ENCODE measurements around the gene SLC30A3. TPM values are rescaled to one million over a fixed set of nuclear protein-coding genes. Genes with fewer than 3 reads are reported as not detected.
"Not testable (repeated sequence)": the region's sequence is repeated elsewhere in the genome, so short reads cannot be mapped to it uniquely, and the experiment has no call there.

The SLC30A3 gene
- total RNA-seq, 1 donor from 2014 or later = 2.1 TPM

DNA sequence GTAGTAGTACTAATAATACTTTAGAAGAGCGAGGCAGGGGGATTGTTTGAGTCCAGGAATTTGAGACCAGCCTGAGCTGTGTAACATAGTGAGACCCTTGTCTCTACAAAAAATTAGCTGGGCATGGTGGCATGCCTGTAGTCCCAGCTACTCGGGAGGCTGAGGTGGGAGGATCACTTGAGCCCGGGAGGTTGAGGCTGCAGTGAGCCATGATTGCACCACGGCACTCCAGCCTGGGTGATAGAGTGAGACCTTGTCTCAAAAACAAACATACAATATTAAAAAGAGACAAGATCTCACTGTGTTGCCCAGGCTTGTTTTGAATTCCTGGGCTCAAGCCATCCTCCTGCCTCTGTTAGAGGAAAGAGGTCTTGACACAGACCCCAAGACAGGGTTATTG is 37.8 kb upstream of the SLC30A3 start:
- H3K27me3 Mint-ChIP-seq (ENCODE audit: insufficient read depth); H3K9me3 Mint-ChIP-seq; H3K27ac Mint-ChIP-seq; DNase-seq (ENCODE audit: low spot score); H3K36me3 Mint-ChIP-seq (ENCODE audit: low read depth); H3K4me1 Mint-ChIP-seq (ENCODE audit: low read depth); H3K4me3 Mint-ChIP-seq: not testable (repeated sequence)
- intact Hi-C loops (cut with micrococcal nuclease) = loop anchor here (5.0 kb wide), 1 partner anchor 133 kb away; no protein-coding TSS in a partner anchor

DNA sequence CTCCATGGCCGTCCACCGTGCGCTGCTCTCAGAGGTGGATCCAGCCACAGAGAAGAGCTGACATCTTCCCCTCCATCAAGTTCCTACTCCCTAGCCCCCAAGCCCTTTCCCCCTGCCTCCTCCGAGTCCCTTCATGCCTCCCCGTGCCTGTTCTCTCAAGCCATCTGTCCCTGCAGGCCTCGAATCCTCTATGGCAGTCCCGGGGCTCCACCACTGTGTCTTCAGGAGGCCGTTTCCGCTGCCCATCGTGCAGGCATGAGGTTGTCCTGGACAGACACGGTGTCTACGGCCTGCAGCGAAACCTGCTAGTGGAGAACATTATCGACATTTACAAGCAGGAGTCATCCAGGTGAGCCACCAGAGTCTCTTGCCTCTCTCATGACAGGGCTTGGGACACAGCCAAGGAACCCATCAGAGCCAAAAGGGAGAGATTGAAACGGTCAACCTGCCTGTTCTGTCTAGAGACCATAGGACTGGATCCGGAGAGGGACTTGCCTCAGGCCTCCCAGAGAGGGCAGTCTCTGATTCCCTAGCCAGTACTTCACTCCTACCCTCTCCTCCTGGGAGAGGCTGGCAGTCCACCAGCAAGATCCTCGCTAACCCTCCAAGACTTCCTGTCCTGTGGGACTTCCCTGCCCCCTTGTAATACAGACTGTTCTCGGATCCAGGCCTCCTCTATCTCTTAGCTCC is 35.7 kb upstream of the SLC30A3 start:
- Mint-ChIP-seq H3K27ac (no peak overlapping the region), H3K4me1 (ENCODE audit: low read depth) (peaks cover 10% of the 10 kb centered on the region), H3K27me3 (ENCODE audit: insufficient read depth) (no peaks in the 10 kb centered on the region), H3K36me3 (ENCODE audit: low read depth) (no peaks in the 10 kb centered on the region), H3K4me3 (no peak overlapping the region), H3K9me3 (no peaks in the 10 kb centered on the region)
- no peak for DNase-seq (ENCODE audit: low spot score)
- intact Hi-C loops (cut with micrococcal nuclease) = no loop called here

DNA sequence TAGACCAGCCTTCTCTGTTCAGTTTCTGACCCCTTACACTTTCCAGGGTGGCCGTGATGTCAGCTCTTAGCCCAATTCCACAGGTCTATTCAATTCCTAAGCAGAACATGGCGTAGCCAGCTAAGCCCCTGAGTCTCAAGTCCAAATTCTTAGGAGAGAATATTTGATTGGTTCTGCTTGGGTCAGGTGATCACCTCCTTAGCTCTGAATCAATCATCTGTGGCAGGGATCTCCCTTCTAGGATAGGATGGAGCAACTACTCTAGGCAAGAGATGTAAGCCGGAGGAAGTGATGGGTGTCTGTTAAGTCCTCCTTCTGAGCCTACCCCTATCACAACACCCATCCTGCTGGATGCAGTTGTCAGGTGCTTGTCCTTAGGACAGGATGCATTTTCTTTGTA is 34.3 kb upstream of the SLC30A3 start:
- no peaks in the 10 kb centered on the region for H3K4me1 Mint-ChIP-seq (ENCODE audit: low read depth)
- DNase-seq (ENCODE audit: low spot score) = no peak
- no peak overlapping the region for H3K4me3 Mint-ChIP-seq
- intact Hi-C loops (cut with micrococcal nuclease) = no loop called here
- no peak overlapping the region for H3K27ac Mint-ChIP-seq
- H3K27me3 Mint-ChIP-seq (ENCODE audit: insufficient read depth) = peaks cover 10% of the 10 kb centered on the region
- H3K9me3 Mint-ChIP-seq = no peaks in the 10 kb centered on the region
- no peaks in the 10 kb centered on the region for H3K36me3 Mint-ChIP-seq (ENCODE audit: low read depth)

DNA sequence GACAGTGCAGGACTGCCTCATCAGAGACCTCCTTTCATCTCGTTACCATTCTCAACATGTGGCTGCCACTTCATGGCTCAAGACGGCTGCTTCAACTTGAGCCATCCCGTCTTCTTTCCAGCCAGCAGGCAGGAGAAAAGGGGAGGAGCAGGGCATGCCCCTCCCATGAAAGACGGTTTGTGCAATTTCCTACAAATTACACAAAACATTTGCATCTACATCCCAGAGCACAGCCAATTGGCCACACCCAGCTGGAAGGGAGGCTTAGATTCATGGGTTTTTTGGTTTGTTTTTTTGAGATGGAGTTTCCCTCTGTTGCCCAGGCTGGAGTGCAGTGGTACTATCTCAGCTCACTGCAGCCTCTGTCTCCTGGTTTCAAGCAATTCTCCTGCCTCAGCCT is 33.6 kb upstream of the SLC30A3 start:
- H3K4me3 Mint-ChIP-seq = no peak overlapping the region
- DNase-seq (ENCODE audit: low spot score) = no peak
- H3K9me3 Mint-ChIP-seq = no peaks in the 10 kb centered on the region
- no peaks in the 10 kb centered on the region for H3K36me3 Mint-ChIP-seq (ENCODE audit: low read depth)
- H3K27me3 Mint-ChIP-seq (ENCODE audit: insufficient read depth) = peaks cover 14% of the 10 kb centered on the region
- intact Hi-C loops (cut with micrococcal nuclease) = no loop called here
- H3K4me1 Mint-ChIP-seq (ENCODE audit: low read depth) = no peaks in the 10 kb centered on the region
- H3K27ac Mint-ChIP-seq = no peak overlapping the region

DNA sequence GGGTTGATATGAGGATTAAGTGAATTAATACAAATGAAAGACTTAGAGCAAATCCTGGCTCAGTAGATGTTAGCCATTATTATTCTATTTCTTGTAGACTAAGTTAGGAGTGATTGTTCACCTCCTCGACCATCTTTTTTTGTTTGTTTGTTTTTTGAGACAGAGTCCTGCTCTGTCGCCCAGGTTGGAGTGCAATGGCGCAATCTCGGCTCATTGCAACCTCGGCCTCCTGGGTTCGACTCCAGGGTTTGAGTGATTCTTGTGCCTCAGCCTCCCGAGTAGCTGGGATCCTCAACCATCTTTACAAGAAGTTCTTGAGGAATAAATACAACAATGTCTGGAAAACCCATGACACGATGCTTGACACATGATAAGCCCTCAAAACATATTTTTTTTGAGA is 32.1 kb upstream of the SLC30A3 start:
- Mint-ChIP-seq H3K36me3 (ENCODE audit: low read depth) (no peaks in the 10 kb centered on the region), H3K4me3 (no peak overlapping the region), H3K9me3 (no peaks in the 10 kb centered on the region), H3K4me1 (ENCODE audit: low read depth) (no peaks in the 10 kb centered on the region), H3K27ac (no peak overlapping the region), H3K27me3 (ENCODE audit: insufficient read depth) (peaks cover 18% of the 10 kb centered on the region)
- DNase-seq (ENCODE audit: low spot score) = no peak
- intact Hi-C loops (cut with micrococcal nuclease) = no loop called here

DNA sequence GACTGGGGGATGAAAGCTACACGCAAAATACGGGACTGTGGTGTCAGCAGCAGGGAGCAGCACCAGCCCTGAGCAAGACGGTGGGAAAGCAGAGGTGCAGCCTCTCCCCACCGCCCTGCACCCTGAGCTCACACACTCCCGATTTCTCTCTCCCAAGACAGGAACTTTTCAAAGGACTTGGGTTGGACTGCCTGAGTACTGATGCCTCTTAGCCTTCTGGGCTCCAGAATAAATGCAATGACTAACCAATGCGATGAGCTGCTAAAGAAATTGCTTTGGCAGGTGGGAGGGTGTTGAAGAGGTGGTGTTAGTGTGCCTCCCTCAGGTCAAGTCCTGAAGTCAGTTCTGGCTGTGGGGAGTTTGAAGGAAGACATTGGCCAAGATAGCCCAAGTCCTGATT is 29.0 kb upstream of the SLC30A3 start:
- H3K27me3 Mint-ChIP-seq (ENCODE audit: insufficient read depth) = peaks cover 29% of the 10 kb centered on the region
- no peaks in the 10 kb centered on the region for H3K9me3 Mint-ChIP-seq

DNA sequence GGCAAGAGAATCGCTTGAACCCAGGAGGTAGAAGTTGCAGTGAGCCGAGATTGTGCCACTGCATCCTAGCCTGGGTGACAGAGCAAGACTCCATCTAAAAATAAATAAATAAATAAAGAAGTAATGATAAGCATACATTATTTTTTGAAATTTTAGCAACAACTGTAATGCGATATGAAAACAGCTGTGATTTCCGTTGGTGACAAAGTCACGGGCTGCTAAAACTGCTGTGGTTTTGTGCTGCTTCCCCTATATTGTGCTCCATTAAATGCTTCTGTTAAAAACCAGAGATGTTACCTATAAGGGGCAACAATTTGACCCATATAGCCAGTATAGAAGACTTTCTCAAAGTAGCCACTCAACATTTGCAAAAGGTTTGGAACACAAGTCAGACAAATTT is 27.7 kb upstream of the SLC30A3 start:
- H3K27ac Mint-ChIP-seq = no peak overlapping the region
- no peaks in the 10 kb centered on the region for H3K36me3 Mint-ChIP-seq (ENCODE audit: low read depth)
- H3K27me3 Mint-ChIP-seq (ENCODE audit: insufficient read depth) = peaks cover 35% of the 10 kb centered on the region
- H3K9me3 Mint-ChIP-seq = no peaks in the 10 kb centered on the region
- DNase-seq (ENCODE audit: low spot score) = no peak
- intact Hi-C loops (cut with micrococcal nuclease) = no loop called here
- H3K4me1 Mint-ChIP-seq (ENCODE audit: low read depth) = no peaks in the 10 kb centered on the region
- H3K4me3 Mint-ChIP-seq = no peak overlapping the region

More for the DNA sequence above, 29.0 kb upstream of the SLC30A3 start:
- intact Hi-C loops (cut with micrococcal nuclease) = no loop called here
- Mint-ChIP-seq H3K27ac (no peak overlapping the region), H3K4me1 (ENCODE audit: low read depth) (no peaks in the 10 kb centered on the region), H3K36me3 (ENCODE audit: low read depth) (no peaks in the 10 kb centered on the region), H3K4me3 (no peak overlapping the region)
- DNase-seq (ENCODE audit: low spot score) = no peak

DNA sequence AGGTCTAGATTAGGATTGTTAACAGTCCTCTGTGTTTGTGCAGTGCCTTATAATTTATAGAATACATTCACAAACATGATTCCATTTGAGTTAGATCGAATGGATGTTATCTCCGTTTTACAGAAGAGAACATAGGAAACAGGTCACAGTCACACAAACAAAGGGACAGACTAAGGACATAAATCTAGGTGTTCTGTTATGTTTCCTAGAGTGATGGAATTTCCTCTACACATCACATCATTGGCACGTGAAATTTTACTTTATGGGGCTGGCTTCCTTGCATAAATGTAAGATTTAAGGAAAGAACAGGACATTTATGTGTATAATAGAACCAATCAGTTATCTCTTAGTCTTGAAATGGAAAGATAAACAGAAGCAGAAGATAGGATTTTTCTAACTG is 25.8 kb upstream of the SLC30A3 start:
- H3K9me3 Mint-ChIP-seq = no peaks in the 10 kb centered on the region
- DNase-seq (ENCODE audit: low spot score) = no peak
- H3K4me3 Mint-ChIP-seq = no peak overlapping the region
- no peaks in the 10 kb centered on the region for H3K36me3 Mint-ChIP-seq (ENCODE audit: low read depth)
- intact Hi-C loops (cut with micrococcal nuclease) = no loop called here
- no peaks in the 10 kb centered on the region for H3K4me1 Mint-ChIP-seq (ENCODE audit: low read depth)
- H3K27me3 Mint-ChIP-seq (ENCODE audit: insufficient read depth) = peaks cover 42% of the 10 kb centered on the region
- H3K27ac Mint-ChIP-seq = no peak overlapping the region

DNA sequence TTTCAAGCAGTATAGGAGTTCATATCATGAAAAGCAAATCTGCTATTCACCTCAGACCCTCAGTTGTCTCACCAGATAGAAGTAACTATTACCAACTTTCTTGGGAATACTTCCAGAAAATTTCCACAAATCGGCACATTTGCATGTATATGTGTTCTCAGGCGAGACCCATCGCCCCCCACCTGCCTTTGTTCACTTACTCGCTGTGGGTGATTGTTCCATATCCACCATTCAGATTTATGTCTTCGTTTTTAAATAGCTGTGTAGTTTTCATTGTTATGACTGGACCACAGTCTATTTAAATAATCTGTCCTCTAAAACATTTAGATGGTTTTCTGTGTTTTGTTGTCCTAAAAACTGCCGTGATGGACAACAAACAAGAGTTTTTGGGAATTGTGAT is 22.6 kb upstream of the SLC30A3 start:
- no peak overlapping the region for H3K27ac Mint-ChIP-seq
- H3K4me1 Mint-ChIP-seq (ENCODE audit: low read depth) = no peaks in the 10 kb centered on the region
- DNase-seq (ENCODE audit: low spot score) = no peak
- H3K36me3 Mint-ChIP-seq (ENCODE audit: low read depth) = no peaks in the 10 kb centered on the region
- H3K27me3 Mint-ChIP-seq (ENCODE audit: insufficient read depth) = peaks cover 37% of the 10 kb centered on the region
- intact Hi-C loops (cut with micrococcal nuclease) = no loop called here
- H3K9me3 Mint-ChIP-seq = no peaks in the 10 kb centered on the region
- H3K4me3 Mint-ChIP-seq = no peak overlapping the region

DNA sequence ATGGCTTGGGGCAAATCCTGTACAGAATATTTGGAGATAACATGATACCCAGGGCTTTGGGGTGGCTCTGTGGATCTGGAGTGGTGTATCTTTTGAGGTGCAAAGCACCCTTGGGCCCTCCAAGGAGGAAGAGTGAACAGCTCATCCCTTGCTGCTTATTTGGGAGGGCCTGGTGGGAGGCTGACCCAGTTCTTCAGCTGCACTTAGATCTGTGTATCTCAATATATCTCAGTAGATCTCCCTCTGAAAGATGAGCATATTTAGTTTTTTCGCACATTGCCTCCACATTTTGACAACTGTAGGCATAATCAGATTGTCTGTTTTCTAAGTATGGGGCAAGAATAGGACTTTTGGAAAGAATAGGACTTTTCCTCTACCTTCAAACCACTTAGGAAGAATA is 22.1 kb upstream of the SLC30A3 start:
- peaks cover 2% of the 10 kb centered on the region for H3K4me1 Mint-ChIP-seq (ENCODE audit: low read depth)
- intact Hi-C loops (cut with micrococcal nuclease) = loop anchor here (5.0 kb wide), 1 partner anchor 118 kb away; no protein-coding TSS in a partner anchor
- H3K4me3 Mint-ChIP-seq = no peak overlapping the region
- H3K9me3 Mint-ChIP-seq = no peaks in the 10 kb centered on the region
- peaks cover 37% of the 10 kb centered on the region for H3K27me3 Mint-ChIP-seq (ENCODE audit: insufficient read depth)
- H3K36me3 Mint-ChIP-seq (ENCODE audit: low read depth) = no peaks in the 10 kb centered on the region
- H3K27ac Mint-ChIP-seq = no peak overlapping the region
- no peak for DNase-seq (ENCODE audit: low spot score)

DNA sequence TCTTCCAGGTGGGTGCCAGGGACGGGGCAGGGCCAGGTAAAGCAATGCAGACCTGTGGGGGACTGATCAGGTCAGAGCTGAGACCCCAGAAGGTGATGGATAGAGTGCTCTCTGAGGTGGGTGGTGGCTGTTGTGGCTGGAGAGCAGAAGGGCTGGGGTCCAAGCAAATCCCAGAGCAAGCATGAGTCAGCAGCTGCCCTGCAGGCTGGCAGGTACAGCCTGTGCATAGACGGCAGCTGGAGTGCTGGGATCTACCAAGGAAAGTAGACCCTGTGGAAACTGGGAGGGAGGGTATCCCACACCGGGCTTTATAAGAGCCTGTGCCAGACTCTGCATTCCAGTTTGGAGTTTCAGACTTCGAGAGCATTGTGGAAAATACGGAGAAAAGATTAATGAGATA is 20.0 kb upstream of the SLC30A3 start:
- no peak for DNase-seq (ENCODE audit: low spot score)
- intact Hi-C loops (cut with micrococcal nuclease) = loop anchor here (5.0 kb wide), 1 partner anchor 116 kb away; no protein-coding TSS in a partner anchor
- H3K27me3 Mint-ChIP-seq (ENCODE audit: insufficient read depth) = peaks cover 40% of the 10 kb centered on the region
- H3K4me3 Mint-ChIP-seq = no peak overlapping the region
- H3K4me1 Mint-ChIP-seq (ENCODE audit: low read depth) = peaks cover 6% of the 10 kb centered on the region
- H3K9me3 Mint-ChIP-seq = no peaks in the 10 kb centered on the region
- H3K27ac Mint-ChIP-seq = no peak overlapping the region
- H3K36me3 Mint-ChIP-seq (ENCODE audit: low read depth) = no peaks in the 10 kb centered on the region

DNA sequence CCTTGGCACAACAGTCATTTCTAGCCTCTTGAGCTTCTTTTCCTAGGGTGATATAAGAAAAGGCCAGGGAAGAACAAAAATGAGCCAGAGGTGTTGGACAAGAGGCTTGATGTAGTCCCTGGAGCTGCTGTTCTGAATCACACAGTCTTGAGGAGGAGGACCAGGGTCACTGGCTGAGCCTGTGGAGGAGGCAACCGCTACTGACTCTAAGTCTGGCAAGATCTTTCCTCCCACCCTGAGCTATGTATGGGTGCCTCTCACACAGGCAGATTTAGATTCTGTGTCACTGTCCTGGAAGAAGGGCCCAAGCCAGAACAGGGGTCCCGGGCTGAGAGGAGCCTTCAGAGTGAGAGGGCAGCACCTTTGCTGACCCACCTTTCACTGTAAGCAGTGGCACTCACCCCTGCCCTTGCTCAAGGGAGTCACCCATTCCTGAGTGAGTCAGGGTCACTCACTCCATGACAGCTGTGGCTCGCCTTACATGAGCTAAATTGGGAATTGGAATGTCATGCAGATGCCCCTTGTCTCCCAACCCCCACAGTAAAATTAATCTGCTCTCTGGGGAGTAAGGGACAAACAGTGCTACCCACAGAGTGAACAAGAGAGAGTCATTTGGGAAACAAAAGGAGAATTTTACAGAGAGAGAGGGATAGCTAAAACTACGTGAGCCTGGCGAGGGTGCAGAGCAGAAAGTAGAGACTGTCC is 19.2 kb upstream of the SLC30A3 start, which contains the start of gene TRIM54:
Gene TRIM54, plus strand, starts transcription at position 575 of the 705 bp plus-strand sequence. CDS start 303 bp downstream, outside the sequence.
- H3K4me1 Mint-ChIP-seq (ENCODE audit: low read depth) = peaks cover 6% of the 10 kb centered on the region

DNA sequence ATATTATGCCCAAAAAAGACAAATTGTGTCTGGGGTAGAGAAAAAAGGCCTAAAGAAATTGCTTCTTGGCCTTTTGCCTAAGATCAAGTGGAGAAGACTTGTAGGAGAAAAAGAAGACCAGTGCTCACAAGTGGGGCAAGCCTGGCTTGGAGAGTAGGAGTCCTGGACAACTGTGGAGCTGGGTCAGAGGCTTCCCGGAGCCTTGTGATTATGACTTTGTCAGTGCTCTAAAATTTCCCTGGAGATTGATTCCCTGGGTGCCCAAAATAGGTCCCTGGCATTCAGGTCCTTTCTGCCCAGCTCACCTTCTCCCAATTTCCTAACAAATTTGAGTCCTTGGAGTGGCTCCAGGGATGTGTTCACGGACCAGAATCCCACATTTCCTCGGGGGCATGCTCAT is 18.6 kb upstream of the SLC30A3 start:
- DNase-seq (ENCODE audit: low spot score) = no peak
- Mint-ChIP-seq H3K27me3 (ENCODE audit: insufficient read depth) (peaks cover 30% of the 10 kb centered on the region), H3K27ac (no peak overlapping the region), H3K36me3 (ENCODE audit: low read depth) (no peaks in the 10 kb centered on the region), H3K4me1 (ENCODE audit: low read depth) (peaks cover 6% of the 10 kb centered on the region), H3K9me3 (no peaks in the 10 kb centered on the region), H3K4me3 (no peak overlapping the region)
- intact Hi-C loops (cut with micrococcal nuclease) = loop anchor here (5.0 kb wide), 1 partner anchor 114 kb away; no protein-coding TSS in a partner anchor

More for the DNA sequence above, 19.2 kb upstream of the SLC30A3 start, which contains the start of gene TRIM54:
- H3K27ac Mint-ChIP-seq = no peak within 1 kb of the TSS
- H3K27me3 Mint-ChIP-seq (ENCODE audit: insufficient read depth) = peaks cover 33% of the 10 kb centered on the region
- no peaks in the 10 kb centered on the region for H3K9me3 Mint-ChIP-seq
- no peaks in the 10 kb centered on the region for H3K36me3 Mint-ChIP-seq (ENCODE audit: low read depth)
- no peak within 1 kb of the TSS for H3K4me3 Mint-ChIP-seq
- intact Hi-C loops (cut with micrococcal nuclease) = loop anchor here (5.0 kb wide), 1 partner anchor 115 kb away; no protein-coding TSS in a partner anchor
- DNase-seq (ENCODE audit: low spot score) = no peak
